GM21737 (cell line): ENCODE data around the gene ITGB1.
"Not testable (repeated sequence)": the region's sequence is repeated elsewhere in the genome, so short reads cannot be mapped to it uniquely, and the experiment has no call there.

Source experiments
- ATAC-seq: cut with Tn5 transposase; IDR thresholded peaks from one replicate; pipeline ENCODE4 v1.9.1; 2021; ENCODE audit warnings: mild to moderate bottlenecking, moderate library complexity; ENCODE audit not compliant: unreplicated experiment

Gene ITGB1

GRCh38 chr10:32938554-32939061, 19.4 kb downstream of the ITGB1 start:
- no peak for ATAC-seq

- ATAC-seq = no peak
Observed at GRCh38 chr10:32937911-32938424, 20.1 kb downstream of the ITGB1 start.

- no peak for ATAC-seq
Observed at GRCh38 chr10:32932225-32932729, 25.8 kb downstream of the ITGB1 start.

GRCh38 chr10:32931593-32931992, 26.4 kb downstream of the ITGB1 start:
- ATAC-seq = no peak

- ATAC-seq = no peak
Observed at GRCh38 chr10:32930036-32930435, 28.0 kb downstream of the ITGB1 start.

GRCh38 chr10:32929634-32930033, 28.4 kb downstream of the ITGB1 start:
- no peak for ATAC-seq

GRCh38 chr10:32927750-32928149, 30.3 kb downstream of the ITGB1 start:
- no peak for ATAC-seq

- no peak for ATAC-seq
Observed at GRCh38 chr10:32923849-32924248, 34.2 kb downstream of the ITGB1 start.

GRCh38 chr10:32923134-32923533, 34.9 kb downstream of the ITGB1 start:
- no peak for ATAC-seq

GRCh38 chr10:32922170-32922569, 35.9 kb downstream of the ITGB1 start:
- ATAC-seq = no peak

- not testable (repeated sequence) for ATAC-seq
Observed at GRCh38 chr10:32917817-32918216, 40.2 kb downstream of the ITGB1 start.

- ATAC-seq = no peak
Observed at GRCh38 chr10:32911285-32912016, 46.6 kb downstream of the ITGB1 start.

- not testable (repeated sequence) for ATAC-seq
Observed at GRCh38 chr10:32909970-32910369, 48.1 kb downstream of the ITGB1 start.

- ATAC-seq = no peak
Observed at GRCh38 chr10:32909456-32909855, 48.6 kb downstream of the ITGB1 start.

GRCh38 chr10:32906595-32906994, 51.4 kb downstream of the ITGB1 start:
- no peak for ATAC-seq

- no peak for ATAC-seq
Observed at GRCh38 chr10:32905466-32905865, 52.6 kb downstream of the ITGB1 start.

GRCh38 chr10:32901815-32902214, 56.2 kb downstream of the ITGB1 start:
- ATAC-seq = no peak

- ATAC-seq = not testable (repeated sequence)
Observed at GRCh38 chr10:32895200-32895968, 62.6 kb downstream of the ITGB1 start.

GRCh38 chr10:32893916-32894664, 63.9 kb downstream of the ITGB1 start:
- no peak for ATAC-seq

- ATAC-seq = no peak
Observed at GRCh38 chr10:32893434-32893833, 64.6 kb downstream of the ITGB1 start.

GRCh38 chr10:32891261-32891660, 66.8 kb downstream of the ITGB1 start:
- ATAC-seq = no peak
